CD4-positive, alpha-beta T cell treated with Interleukin-6 at 100 ng/mL for 8 hours (primary cell): ENCODE measurements around the gene PRKG1.

Source experiments
- DNase-seq: peaks from one replicate; pipeline ENCODE4 v3.0.0-alpha.2; 2020; ENCODE audit warnings: mixed read lengths, low spot score

Gene PRKG1

GRCh38 chr10:51892313-51892712, 818.0 kb downstream of the PRKG1 start:
- no peak for DNase-seq

- no peak for DNase-seq
These were observed 818.8 kb downstream of the PRKG1 start for GRCh38 chr10:51892965-51893658.

GRCh38 chr10:51894771-51895578, 820.7 kb downstream of the PRKG1 start:
- DNase-seq = no peak

GRCh38 chr10:51896849-51897248, 822.6 kb downstream of the PRKG1 start:
- no peak for DNase-seq

GRCh38 chr10:51897560-51897959, 823.3 kb downstream of the PRKG1 start:
- DNase-seq = no peak

- no peak for DNase-seq
These were observed 825.9 kb downstream of the PRKG1 start for GRCh38 chr10:51900180-51900579.

- DNase-seq = no peak
These were observed 829.4 kb downstream of the PRKG1 start for GRCh38 chr10:51903675-51904074.

- DNase-seq = no peak
These were observed 830.7 kb downstream of the PRKG1 start for GRCh38 chr10:51905032-51905431.

- DNase-seq = no peak
These were observed 833.1 kb downstream of the PRKG1 start for GRCh38 chr10:51907361-51907760.

GRCh38 chr10:51910189-51910588, 835.9 kb downstream of the PRKG1 start:
- DNase-seq = no peak

GRCh38 chr10:51910596-51910995, 836.3 kb downstream of the PRKG1 start:
- no peak for DNase-seq

GRCh38 chr10:51911723-51912122, 837.4 kb downstream of the PRKG1 start:
- DNase-seq = no peak

- no peak for DNase-seq
These were observed 840.8 kb downstream of the PRKG1 start for GRCh38 chr10:51915031-51915542.

- DNase-seq = no peak
These were observed 844.2 kb downstream of the PRKG1 start for GRCh38 chr10:51918440-51918839.

- no peak for DNase-seq
These were observed 844.6 kb downstream of the PRKG1 start for GRCh38 chr10:51918884-51919325.

- no peak for DNase-seq
These were observed 846.4 kb downstream of the PRKG1 start for GRCh38 chr10:51920672-51921071.

- no peak for DNase-seq
These were observed 850.1 kb downstream of the PRKG1 start for GRCh38 chr10:51924359-51924758.

GRCh38 chr10:51926337-51926736, 852.0 kb downstream of the PRKG1 start:
- DNase-seq = no peak

- no peak for DNase-seq
These were observed 853.9 kb downstream of the PRKG1 start for GRCh38 chr10:51928162-51928561.

- DNase-seq = no peak
These were observed 858.2 kb downstream of the PRKG1 start for GRCh38 chr10:51932530-51932929.

GRCh38 chr10:51934373-51934772, 860.1 kb downstream of the PRKG1 start:
- DNase-seq = no peak

GRCh38 chr10:51935341-51935740, 861.1 kb downstream of the PRKG1 start:
- no peak for DNase-seq
